ENCODE data around the gene AFF3. TPM values are rescaled to one million over a fixed set of nuclear protein-coding genes. Genes with fewer than 3 reads are reported as not detected.

Gene AFF3
- total and polyA plus RNA-seq, 2 donors (not counting 3 experiments of a cell fraction or from before 2014, with no cell fraction given) = 0.06 to 0.07 TPM

DNA sequence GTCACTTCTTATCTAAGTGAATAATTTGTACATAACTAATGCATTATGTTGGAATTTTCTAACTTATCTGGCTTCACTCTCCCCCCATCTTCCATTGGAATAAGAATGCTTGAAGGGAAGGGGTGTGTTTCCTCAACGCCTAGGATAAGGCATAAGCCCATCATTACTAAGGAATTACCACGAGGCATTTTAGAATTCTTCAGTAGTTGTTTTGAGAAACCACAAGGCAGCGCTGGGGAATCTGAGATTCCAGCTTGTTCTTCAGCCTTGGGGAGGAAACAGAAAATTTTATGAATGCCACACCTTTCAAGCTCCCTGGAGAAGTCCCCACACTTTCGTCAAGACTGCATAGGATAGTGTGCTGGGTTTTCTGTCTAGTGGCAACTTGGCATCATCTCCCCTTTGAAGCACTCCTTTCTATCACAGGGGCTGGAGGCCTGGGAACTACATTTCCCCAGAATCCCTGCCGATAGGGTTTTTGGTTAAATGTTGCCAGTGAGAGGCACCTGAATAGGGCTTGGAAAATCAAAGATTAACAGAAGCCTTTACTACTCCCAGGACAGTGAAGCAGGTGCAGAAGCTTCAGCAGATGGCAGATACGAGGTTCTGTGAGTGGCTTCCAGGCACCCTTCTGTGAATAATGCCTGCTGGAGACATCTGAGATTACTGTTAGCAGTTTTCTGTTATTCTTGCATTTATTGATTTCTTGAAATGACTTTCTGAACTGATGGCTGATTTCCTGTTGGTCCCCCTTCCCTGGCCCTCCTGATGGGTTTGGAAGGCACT lies 459.9 kb downstream of the AFF3 start:
- no peak for FAIRE-seq
- Histone ChIP-seq H3K4me2 (ENCODE audit: insufficient read depth, low read length) (no peak overlapping the region), H4K20me1 (replicated peaks; ENCODE audit: control insufficient read depth, extremely low read depth, insufficient read depth, low read length) (no peaks in the 10 kb centered on the region), H3K9me1 (replicated peaks; ENCODE audit: control insufficient read depth, extremely low read depth, insufficient read depth, low read length) (no peaks in the 10 kb centered on the region), H3K27me3 (ENCODE audit: control insufficient read depth in 2 of 2, insufficient read depth in 2 of 2, low read length in 2 of 2) (no peaks in the 10 kb centered on the region), H3K36me3 (ENCODE audit: control insufficient read depth in 2 of 2, extremely low read depth in 1 of 2, insufficient read depth in 2 of 2, low read length in 2 of 2) (no peaks in the 10 kb centered on the region), H3K9me3 (replicated peaks; ENCODE audit: control insufficient read depth, insufficient read depth, low read length) (no peaks in the 10 kb centered on the region), H3K4me1 (ENCODE audit: control insufficient read depth, extremely low read depth, insufficient read depth, low read length) (no peaks in the 10 kb centered on the region), H2AFZ (ENCODE audit: low read depth, low read length) (no peak overlapping the region), H3K4me3 (replicated peaks in 1 of 3; ENCODE audit: insufficient read depth in 1 of 3, low read depth in 1 of 3, low read length in 3 of 3) (no peak overlapping the region), H3K9ac (replicated peaks; ENCODE audit: extremely low read depth, insufficient read depth, low read length) (no peak overlapping the region), H3K79me2 (ENCODE audit: control insufficient read depth, insufficient read depth, low read length) (no peaks in the 10 kb centered on the region), H3K27ac (ENCODE audit: insufficient read depth, low read depth, low read length) (no peak overlapping the region)
- no peak for TF ChIP-seq POLR2A (IDR thresholded peaks at IDR 0.05; ENCODE audit: low read depth, low read length)
- no peak for TF ChIP-seq JUN (IDR thresholded peaks at IDR 0.05; ENCODE audit: borderline replicate concordance, insufficient read depth, insufficient read length, low read depth)
- no peak for TF ChIP-seq POLR2AphosphoS5 (IDR thresholded peaks at IDR 0.05; ENCODE audit: insufficient read depth, low read depth, low read length)
- TF ChIP-seq FOS (IDR thresholded peaks at IDR 0.05; ENCODE audit: borderline replicate concordance, insufficient read depth, low read length) = no peak
- no peak for TF ChIP-seq EZH2 (IDR thresholded peaks at IDR 0.05; ENCODE audit: borderline replicate concordance, low read depth, low read length, severe bottlenecking)
- no peak for TF ChIP-seq GATA2 (IDR thresholded peaks at IDR 0.05; ENCODE audit: insufficient read depth, insufficient read length, low read depth, low read length)
- TF ChIP-seq, protein P1, sequence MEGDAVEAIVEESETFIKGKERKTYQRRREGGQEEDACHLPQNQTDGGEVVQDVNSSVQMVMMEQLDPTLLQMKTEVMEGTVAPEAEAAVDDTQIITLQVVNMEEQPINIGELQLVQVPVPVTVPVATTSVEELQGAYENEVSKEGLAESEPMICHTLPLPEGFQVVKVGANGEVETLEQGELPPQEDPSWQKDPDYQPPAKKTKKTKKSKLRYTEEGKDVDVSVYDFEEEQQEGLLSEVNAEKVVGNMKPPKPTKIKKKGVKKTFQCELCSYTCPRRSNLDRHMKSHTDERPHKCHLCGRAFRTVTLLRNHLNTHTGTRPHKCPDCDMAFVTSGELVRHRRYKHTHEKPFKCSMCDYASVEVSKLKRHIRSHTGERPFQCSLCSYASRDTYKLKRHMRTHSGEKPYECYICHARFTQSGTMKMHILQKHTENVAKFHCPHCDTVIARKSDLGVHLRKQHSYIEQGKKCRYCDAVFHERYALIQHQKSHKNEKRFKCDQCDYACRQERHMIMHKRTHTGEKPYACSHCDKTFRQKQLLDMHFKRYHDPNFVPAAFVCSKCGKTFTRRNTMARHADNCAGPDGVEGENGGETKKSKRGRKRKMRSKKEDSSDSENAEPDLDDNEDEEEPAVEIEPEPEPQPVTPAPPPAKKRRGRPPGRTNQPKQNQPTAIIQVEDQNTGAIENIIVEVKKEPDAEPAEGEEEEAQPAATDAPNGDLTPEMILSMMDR (IDR thresholded peaks at IDR 0.05; ENCODE audit: extremely low read depth in 1 of 2, insufficient read depth in 1 of 2, low read depth in 1 of 2, low read length in 2 of 2) = no peak
- no peak for TF ChIP-seq MYC (IDR thresholded peaks at IDR 0.05; ENCODE audit: low read depth, low read length)
- TF ChIP-seq, protein P2, sequence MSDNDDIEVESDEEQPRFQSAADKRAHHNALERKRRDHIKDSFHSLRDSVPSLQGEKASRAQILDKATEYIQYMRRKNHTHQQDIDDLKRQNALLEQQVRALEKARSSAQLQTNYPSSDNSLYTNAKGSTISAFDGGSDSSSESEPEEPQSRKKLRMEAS (IDR thresholded peaks at IDR 0.05; ENCODE audit: insufficient read depth, insufficient read length) = no peak
- ChIA-PET POLR2A (no interaction called here), CTCF (interaction anchor here (2.0 kb wide), 1 partner anchor 9 kb away, joined by 7 read pairs; no protein-coding TSS in a partner anchor)
- intact Hi-C loops (cut with micrococcal nuclease) (no loop called here), dilution Hi-C loops (cut with MboI; ENCODE audit: extremely low pct_ligation_motif_present, low sequenced_read_pairs) (no loop called here)
- no TSS peak for BruUV-seq (replicated peaks)
- DNase-seq (ENCODE audit: low read depth, low spot score) = no peak
